Smooth muscle cell (in vitro differentiated cells): Measurements from ENCODE around the gene CELF5. TPM values are rescaled to one million over a fixed set of nuclear protein-coding genes. Genes with fewer than 3 reads are reported as not detected.

Experiments used
- DNase-seq: peaks from one replicate; lab custom pipeline; 2025; ENCODE audit not compliant: unreplicated experiment; lab: John Stamatoyannopoulos, UW
- H2AFZ ChIP-seq: fragments of 200-600 bp; sonication (generic); 2 replicates; pipeline ENCODE4 v1.6.0; 2016; ENCODE audit warnings: antibody characterized with exemption, low read depth, mild to moderate bottlenecking
- H3F3A ChIP-seq: fragments of 200-600 bp; sonication (generic); 2 replicates; pipeline ENCODE4 v1.6.0; 2017; ENCODE audit warnings: antibody characterized with exemption, low read depth
- H3K27ac ChIP-seq: fragments of 200-600 bp; sonication (generic); 2 replicates; pipeline ENCODE4 v1.5.1; 2016; ENCODE audit warnings: low read depth, mild to moderate bottlenecking
- H3K27me3 ChIP-seq: fragments of 200-600 bp; sonication (generic); 2 replicates; pipeline ENCODE4 v1.6.1; 2016; ENCODE audit warnings: low read depth, mild to moderate bottlenecking
- H3K36me3 ChIP-seq: fragments of 200-600 bp; sonication (generic); 2 replicates; pipeline ENCODE4 v1.5.1; 2016; ENCODE audit warnings: low read depth
- H3K4me1 ChIP-seq: fragments of 200-600 bp; sonication (generic); 2 replicates; pipeline ENCODE4 v1.5.1; 2016; ENCODE audit warnings: low read depth
- H3K4me2 ChIP-seq: fragments of 200-600 bp; sonication (generic); 2 replicates; pipeline ENCODE4 v1.6.0; 2016; ENCODE audit warnings: mild to moderate bottlenecking
- H3K4me3 ChIP-seq: fragments of 200-600 bp; sonication (generic); 2 replicates; pipeline ENCODE4 v1.5.1; 2016; ENCODE audit warnings: mild to moderate bottlenecking
- H3K79me2 ChIP-seq: fragments of 200-600 bp; sonication (generic); 2 replicates; pipeline ENCODE4 v1.6.0; 2016; ENCODE audit warnings: low read depth, mild to moderate bottlenecking
- H3K9ac ChIP-seq: fragments of 200-600 bp; sonication (generic); 2 replicates; pipeline ENCODE4 v1.6.0; 2016; ENCODE audit warnings: low read depth
- H3K9me3 ChIP-seq: fragments of 200-600 bp; sonication (generic); replicated peaks from 2 replicates; pipeline ENCODE4 v1.5.1; 2016; ENCODE audit warnings: low read depth
- H4K20me1 ChIP-seq: fragments of 200-600 bp; sonication (generic); 2 replicates; pipeline ENCODE4 v1.6.0; 2016; ENCODE audit warnings: low read depth
- CTCF ChIP-seq: fragments of 200-600 bp; sonication (generic); IDR thresholded peaks from 2 replicates; pipeline ENCODE4 v1.5.1; 2017; ENCODE audit warnings: borderline replicate concordance, mild to moderate bottlenecking, antibody characterized with exemption; ENCODE audit not compliant: insufficient read depth, poor library complexity, severe bottlenecking
- WGBS: methylation state at CpG from one replicate; pipeline ENCODE4 v1.1.7; 2016; ENCODE audit warnings: low lambda C conversion rate; 5-methylcytosine and 5-hydroxymethylcytosine counted together
- polyA plus RNA-seq: library from polyadenylated mRNA; unstranded; fragments of >200 nt; fragmentation: Nextera tagmentation; extraction: Ambion mirVana; gene quantifications from 2 replicates; pipeline ENCODE4 v1.2.1, GENCODE V29; 2016
- total RNA-seq: library from RNA; depleted of rRNA; stranded (reverse); fragments of >200 nt; gene quantifications from 2 replicates; pipeline ENCODE4 v1.2.3, GENCODE V29; 2014

CELF5 gene
- total and polyA plus RNA-seq, 2 experiments from 2014 or later, result 0.18 TPM; not detected in 1

DNA sequence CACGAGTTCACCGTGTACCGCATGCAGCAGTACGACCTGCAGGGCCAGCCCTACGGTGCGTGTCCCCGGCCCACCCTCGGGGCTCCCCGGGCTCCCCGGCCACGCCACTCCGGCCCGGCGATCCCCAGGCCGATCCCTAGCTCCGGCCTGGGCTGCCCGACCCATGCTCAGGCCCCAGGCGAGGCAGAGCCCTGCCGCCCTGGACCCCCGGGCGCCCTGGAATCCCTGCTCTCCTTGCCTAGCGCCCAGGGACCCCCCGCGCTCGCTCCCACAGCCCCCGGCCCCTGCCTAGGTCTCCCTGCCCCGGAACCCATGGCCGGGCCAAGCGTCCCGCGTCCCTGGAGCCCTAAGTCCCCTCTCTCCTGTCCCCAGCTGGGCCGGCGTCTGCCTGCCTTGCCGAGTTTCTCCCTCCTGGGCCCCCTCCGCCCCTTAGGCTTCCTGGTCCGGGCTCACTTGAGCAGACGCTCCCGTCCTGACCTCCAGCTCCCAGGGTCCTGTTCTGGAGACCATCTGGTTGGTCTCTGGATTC is 38.2 kb upstream of the CELF5 start:
- DNase-seq, result no peak
- H3K9me3 ChIP-seq, result no peaks in the 10 kb centered on the region
- WGBS, result 0% methylated on average over 17 of the region's 38 CpGs
- peak overlapping the region; percentile 92 for H3K4me2 ChIP-seq
- peaks cover 6% of the 10 kb centered on the region for H3K4me1 ChIP-seq
- peaks cover 46% of the 10 kb centered on the region for H3K79me2 ChIP-seq
- H3K36me3 ChIP-seq, result no peaks in the 10 kb centered on the region
- peak overlapping the region; percentile 57 for H2AFZ ChIP-seq
- H3K9ac ChIP-seq, result peak overlapping the region; percentile 80
- no peaks in the 10 kb centered on the region for H3K27me3 ChIP-seq
- H4K20me1 ChIP-seq, result peaks cover 23% of the 10 kb centered on the region
- peak overlapping the region; percentile 24 for H3K27ac ChIP-seq
- no peaks in the 10 kb centered on the region for H3F3A ChIP-seq
- peak overlapping the region; percentile 88 for H3K4me3 ChIP-seq
- TF ChIP-seq CTCF, result no peak

- Histone ChIP-seq H3K9ac (peak overlapping the region; percentile 80), H3F3A (no peaks in the 10 kb centered on the region), H2AFZ (no peak overlapping the region), H3K4me3 (peak overlapping the region; percentile 88), H3K79me2 (peaks cover 53% of the 10 kb centered on the region), H3K4me1 (peaks cover 6% of the 10 kb centered on the region), H4K20me1 (peaks cover 26% of the 10 kb centered on the region), H3K4me2 (peak overlapping the region; percentile 92), H3K9me3 (no peaks in the 10 kb centered on the region), H3K27ac (no peak overlapping the region), H3K36me3 (no peaks in the 10 kb centered on the region), H3K27me3 (no peaks in the 10 kb centered on the region)
- DNase-seq, result no peak
- no peak for TF ChIP-seq CTCF
- WGBS, result 81% methylated on average over 21 of the region's 23 CpGs
Measured at GRCh38 chr19:3186891-3187661, 37.4 kb upstream of the CELF5 start.

DNA sequence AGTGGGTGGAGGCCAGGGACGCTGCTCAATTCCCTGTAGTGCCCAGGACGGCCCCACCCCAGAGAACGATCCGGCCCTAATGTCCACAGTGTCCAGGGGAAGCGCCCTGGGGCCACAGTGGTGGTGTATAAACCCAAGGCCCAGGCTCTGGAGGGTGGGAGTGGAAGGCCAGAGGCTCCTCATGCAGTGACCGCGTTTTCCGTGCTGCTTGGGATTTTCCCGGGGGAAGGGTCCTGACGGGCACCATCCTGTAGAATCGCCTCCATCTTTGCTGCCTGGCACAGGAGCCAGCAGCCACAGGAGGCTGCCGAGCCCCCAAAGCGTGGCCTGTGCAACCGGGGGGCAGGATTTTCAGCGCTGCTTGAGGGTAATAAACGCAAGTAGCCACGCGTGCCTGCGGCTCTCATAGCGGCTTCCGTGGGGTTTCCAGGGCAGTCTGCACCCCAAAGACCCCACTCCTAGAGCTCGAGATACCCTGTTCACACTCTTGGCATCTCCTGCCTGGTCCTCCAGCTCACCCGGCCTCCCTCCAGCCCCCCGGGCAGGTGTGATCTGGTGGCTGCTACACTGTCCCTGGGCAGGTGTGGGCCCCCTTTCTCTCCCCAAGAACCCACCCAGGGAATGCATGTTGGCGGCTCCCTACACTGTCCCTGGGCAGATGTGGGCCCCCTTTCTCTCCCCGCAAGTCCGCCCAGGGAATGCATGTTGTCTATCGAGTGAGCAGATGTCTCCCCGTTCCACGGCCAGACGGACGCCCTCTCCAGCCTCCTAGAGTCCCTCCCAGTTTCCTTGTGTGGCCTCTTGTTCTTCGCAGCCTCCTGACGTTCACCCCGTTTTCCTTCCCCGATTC is 36.6 kb upstream of the CELF5 start:
- no peak for TF ChIP-seq CTCF
- no peaks in the 10 kb centered on the region for H3K9me3 ChIP-seq
- H3K27ac ChIP-seq, result no peak overlapping the region
- H3K4me2 ChIP-seq, result no peak overlapping the region
- H3K4me1 ChIP-seq, result peaks cover 6% of the 10 kb centered on the region
- no peak overlapping the region for H3K4me3 ChIP-seq
- no peak for DNase-seq
- H3K27me3 ChIP-seq, result no peaks in the 10 kb centered on the region
- no peaks in the 10 kb centered on the region for H3K36me3 ChIP-seq
- H3K9ac ChIP-seq, result peak overlapping the region; percentile 80
- H2AFZ ChIP-seq, result no peak overlapping the region
- WGBS, result 96% methylated on average over 30 of the region's 36 CpGs
- no peaks in the 10 kb centered on the region for H3F3A ChIP-seq
- peaks cover 26% of the 10 kb centered on the region for H4K20me1 ChIP-seq
- peaks cover 53% of the 10 kb centered on the region for H3K79me2 ChIP-seq
